Embryonic facial prominence (tissue), 1 donor: ENCODE measurements around the gene PML.
A peak's percentile ranks its signal among the peaks of the same experiment; 100 is the strongest.

Source experiments
- DNase-seq: peaks from one replicate; pipeline ENCODE4 v3.0.0-alpha.2; 2016; ENCODE audit errors: extremely low spot score

PML gene

DNA sequence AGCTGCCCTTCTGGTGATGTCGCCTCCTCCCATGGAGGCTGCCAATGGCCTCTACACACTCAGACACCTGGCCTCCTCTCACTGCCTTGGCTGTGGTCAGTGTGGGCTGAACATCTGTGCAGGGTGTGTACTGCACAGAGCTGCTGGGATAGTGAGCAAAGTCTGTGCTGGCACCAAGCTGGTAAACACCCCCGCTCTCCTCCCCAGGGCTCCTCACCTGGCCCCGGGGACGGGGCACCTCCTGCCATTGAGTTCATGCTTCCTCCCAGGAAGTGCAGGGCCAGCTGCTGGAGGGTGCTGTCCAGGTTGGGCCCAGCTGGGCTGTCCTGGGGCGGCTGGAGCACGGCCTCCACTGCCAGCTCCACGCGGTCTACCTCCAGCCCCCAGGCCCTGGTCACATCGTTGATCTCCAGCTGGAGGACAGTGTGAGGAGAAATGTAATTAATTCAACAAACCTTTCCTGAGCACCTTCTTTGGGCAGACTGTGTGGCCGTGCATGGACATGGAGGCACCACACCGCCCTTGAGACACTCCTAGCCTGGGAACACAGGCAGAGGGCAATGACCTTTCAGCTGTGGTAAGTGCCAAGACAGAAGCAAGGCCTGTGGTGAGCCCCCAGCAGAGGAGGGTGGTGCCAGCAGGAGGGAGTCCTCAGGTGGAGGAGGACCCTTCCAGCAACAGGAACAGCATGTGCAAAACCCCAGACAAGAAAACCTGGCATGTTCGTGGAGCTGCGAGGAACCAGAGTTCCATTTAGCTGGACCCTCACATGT lies 9.2 kb upstream of the PML start:
- DNase-seq, result no peak

DNA sequence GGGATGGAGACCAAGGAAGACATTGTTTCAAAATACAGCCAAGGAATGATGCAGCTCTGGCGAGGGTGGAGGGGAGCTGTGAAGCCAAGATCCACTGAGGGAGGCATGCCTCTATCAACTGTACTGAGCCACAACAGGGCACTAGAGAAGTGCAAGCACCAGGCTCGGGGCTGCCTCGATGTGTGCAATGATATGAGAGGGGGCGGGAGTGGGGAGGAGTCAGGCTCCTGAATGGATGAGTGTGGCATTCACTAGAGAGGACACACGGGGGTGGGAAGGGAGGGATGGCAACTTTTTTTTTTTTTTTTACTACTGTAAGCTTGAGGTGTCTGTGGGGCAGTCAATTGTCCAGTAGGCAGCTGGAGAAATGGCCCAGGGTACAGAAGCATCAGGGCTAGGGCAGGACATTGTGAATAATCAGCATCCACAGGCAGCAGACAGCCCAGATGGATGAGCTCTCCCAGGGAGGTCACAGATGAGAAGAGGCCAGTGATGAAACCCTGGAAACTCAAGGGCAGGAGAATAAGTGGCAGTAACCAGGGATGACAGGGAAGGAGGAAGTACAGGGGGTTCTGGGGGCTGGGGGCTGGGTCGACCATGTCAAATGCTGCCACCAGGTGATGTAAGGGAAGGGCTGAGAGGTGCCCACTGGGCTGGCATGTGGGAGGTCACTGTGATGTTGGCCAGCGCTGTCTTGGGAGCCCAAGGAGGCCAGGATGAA lies 8.3 kb upstream of the PML start:
- no peak for DNase-seq

DNA sequence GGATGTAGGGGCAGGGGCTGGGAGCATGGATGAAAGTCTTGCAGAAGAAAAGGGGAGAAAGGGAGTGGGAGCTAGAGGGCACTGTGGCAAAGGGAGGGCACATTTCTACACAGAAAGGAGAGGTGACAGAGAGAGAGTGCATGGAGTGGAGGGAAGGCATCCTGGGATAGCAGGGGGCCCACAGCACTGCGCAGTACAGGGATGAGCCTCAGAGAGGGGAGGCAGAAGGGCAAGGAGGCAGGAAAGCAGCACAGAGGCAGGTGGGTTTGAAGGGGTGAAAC lies 7.8 kb upstream of the PML start:
- no peak for DNase-seq

DNA sequence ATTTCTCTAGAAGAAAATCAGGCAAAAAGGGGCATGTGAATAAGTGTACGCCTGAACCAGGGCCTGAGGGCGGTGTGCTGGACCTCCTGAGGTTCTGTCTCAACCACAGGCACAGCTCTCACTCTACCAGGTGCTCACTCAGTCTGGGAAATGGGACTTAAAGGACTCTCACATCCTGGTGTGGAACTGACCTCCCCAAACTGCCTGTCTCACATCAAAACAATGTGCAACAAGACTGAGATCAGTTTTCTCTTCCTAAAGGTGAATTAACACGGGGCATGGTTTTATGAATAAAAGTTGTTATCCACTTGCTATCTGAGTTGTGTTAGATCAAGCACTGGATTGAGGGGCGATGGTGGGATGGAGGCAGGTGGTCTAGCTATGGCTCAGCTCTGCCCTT lies 7.3 kb upstream of the PML start:
- no peak for DNase-seq

DNA sequence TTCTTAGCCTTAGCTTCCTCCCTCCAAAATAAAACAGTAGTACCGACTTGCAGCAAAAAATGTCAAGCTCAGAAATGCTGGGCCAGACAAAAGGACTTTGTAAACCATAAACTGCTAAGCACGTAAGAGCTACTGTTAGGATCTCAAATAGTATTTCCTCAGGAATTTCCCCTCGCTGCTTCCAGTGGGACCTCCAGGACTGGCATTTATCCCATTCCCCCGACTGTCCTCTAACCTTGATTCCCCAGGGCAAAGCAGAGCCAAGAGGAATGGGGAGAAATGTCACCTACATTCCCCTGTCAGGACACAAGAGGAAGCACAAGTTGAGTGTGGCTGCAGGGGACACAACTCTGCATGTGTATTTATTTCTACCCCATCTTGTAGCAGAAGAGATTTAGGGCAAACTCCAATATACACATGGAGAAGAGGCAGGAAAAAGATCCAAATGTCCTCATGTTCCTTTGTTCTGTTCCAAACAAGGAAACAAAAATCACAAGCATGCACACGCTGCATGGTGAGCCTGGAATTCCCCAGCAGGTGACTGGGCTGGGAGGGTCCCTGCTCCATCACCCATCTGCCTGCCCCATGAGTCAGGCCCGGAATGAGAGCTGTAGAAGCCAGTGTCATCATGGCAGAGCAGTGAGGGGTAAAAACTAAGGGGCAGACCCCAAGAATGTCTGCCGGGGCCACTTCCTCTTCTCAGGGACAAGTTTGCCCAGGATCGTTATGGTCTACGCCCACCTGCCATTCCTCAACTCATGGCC lies 6.7 kb upstream of the PML start:
- no peak for DNase-seq

DNA sequence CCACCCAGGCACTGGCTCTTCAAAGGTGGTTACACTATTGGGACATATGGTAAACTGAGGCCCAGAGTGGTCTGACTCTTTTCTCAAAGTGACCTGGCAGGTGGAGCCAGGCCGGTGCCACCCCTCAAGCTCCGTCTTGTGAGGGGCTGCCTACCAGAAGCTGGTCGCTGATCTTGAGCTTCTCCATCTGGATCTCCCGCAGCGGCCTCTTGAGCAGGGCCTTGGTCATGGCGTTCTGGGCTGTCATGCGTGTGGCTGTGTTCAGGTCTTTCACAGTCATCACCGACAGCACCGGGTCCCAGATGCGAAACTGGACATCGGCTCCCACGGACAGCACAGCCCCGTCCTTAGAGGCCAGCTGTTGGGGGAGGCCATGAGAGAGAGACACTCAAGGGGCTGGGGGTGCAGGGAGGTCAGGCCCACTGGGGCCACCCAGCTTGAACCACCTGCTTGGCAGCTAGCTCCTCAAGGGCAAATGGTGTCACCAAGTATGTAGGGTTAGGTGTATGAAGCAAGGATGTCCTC lies 6.0 kb upstream of the PML start:
- no peak for DNase-seq

DNA sequence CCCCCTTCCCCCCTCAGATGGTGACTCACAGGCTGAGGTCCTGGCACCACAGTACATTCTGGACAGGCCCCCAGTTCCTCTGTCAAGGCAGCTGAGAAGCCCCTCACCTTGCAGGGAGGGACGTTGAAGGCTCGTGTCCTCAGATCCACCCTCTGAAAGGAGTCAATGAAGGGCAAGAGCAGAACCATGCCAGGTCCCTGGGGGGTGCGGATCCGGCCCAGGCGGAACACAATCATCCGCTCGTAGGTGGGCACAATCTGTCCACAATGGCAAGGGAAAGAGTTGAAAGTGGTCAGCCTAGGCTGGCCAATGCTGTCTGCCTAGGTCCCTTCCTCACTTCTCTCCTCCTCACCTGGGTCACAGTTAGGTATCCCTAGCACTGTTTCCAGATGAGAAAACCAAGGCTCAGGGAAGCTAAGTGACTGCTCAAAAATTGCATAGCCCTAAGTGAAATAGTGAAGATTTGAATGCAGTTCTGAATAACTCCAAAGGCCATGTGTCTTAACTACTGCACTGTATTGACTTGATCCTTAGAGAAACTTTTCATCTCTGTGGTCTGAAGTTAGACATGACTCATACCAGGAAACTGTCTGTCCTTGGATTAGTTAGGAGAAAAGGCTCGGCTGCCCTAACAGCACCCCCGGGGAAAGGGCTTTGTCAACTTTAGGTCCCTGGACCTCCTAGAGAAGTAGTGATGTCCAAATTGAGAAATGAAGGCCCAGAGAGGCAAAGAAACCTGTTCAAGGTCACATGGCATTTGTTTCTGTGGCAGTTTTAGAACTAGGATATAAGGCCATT lies 5.3 kb upstream of the PML start:
- no peak for DNase-seq

DNA sequence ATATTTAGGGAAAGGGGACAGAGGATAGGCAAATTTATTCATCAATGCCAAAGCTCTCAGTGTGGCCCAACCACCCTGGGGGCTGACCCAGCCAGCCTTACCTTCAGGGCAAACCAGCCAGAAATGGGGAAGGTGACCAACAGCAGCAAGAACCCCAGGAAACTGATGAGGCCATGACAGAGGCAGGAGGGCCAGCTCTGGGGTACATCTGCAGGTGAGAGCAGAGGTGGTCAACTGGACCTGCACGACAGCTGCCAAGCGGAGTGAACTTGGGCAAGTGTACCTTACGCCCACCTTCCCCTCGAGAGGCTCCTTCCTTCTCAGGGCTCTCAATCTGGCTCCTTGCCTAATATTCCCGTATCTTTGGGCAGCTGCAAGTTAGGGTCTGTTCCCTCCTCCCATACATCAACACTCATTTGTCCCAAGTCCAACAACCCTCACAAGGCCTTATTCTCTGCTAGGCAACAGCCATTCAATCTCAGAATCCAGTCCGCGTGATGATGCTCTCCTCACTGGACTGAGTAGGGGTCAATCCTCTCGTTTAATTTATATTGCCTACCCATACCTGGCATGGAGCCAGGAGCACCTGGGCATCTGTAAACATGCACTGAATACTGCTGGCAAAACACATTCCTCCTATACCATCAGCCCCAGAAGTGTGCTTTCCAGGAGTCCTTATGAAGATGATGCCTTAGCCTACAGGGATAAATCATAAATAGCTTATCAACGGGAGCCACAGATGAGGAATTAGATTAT lies 4.1 kb upstream of the PML start:
- DNase-seq, result no peak

DNA sequence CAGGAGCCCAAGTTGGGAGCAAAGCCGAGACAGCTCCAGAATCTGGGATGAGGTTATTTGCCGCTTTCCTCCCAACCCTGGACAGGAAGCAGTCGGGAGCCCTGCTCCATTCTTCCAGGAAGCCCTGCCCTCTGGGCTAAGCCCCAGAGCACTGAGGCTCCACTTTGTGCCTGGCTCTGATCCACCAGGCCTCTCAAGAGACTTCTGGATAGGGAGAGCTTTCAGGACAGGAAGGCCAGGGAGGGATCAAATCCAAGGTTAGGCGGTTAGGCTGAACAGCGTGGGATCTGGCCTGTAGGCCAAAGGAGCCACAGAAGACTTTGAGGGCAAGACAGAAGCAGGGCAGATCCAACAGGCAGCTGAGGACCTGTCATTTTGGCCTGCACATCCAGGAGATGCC lies 3.3 kb upstream of the PML start:
- no peak for DNase-seq

DNA sequence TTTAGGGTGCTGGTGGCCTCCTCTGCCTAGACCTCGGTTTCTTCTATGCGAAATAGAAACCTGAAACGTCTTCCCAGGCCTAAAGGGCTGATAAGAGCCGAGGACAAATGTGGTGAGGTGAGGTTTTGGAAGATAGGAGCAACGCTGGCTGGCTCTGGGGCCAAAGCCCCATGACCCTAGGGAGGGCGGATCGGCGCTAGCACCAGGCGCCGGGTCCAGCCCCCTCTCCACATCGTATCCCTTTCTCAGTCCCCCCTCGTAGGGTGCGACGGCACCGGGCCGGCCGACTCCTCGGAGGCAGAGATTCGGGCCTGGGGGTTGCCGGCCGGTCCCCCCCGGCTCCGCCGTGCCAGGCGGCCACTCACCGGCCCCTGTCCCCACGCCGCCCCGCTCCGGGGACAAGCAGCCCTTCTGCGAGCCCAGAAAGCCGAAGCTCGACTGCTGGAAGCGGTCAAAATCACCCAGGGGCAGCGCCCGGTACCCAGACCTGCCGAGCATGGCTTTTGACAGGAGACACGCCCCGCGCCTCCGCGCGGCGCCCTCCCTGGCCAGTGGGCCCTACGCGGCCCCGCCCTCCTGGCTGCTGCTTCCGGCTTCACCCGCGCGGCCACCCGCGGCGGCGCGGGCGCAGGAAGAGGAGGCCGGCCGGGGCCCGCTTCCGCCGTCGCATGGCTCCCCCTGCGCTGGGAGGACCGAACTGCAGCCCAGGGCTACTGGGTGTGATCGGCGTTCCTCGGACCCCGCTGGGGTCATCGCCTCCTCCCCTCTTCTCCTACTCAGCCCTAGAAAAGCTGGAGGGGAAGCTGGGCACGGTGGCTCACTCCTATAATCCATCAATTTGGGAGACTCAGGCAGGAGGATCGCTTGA lies 2.6 kb upstream of the PML start, which contains the start of gene STOML1:
Gene STOML1, minus strand, starts transcription at position 570 of the 868 bp plus-strand sequence. Its CDS starts 72 bp downstream, at position 498.
- peak; percentile 79 for DNase-seq

DNA sequence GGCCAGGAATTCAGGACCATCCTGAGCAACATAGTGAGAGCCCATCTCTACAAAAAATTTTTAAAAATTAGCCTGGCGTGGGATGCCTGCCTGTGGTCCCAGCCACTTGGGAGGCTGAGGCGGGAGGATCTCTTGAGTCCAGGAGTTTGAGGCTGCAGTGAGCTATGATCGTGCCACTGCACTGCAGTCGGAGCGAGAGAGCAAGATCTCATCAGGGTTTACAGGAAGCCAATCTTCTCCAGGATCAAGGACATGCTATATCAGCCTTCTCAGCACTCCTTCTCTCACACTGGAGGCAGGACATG lies 2.0 kb upstream of the PML start:
- no peak for DNase-seq

DNA sequence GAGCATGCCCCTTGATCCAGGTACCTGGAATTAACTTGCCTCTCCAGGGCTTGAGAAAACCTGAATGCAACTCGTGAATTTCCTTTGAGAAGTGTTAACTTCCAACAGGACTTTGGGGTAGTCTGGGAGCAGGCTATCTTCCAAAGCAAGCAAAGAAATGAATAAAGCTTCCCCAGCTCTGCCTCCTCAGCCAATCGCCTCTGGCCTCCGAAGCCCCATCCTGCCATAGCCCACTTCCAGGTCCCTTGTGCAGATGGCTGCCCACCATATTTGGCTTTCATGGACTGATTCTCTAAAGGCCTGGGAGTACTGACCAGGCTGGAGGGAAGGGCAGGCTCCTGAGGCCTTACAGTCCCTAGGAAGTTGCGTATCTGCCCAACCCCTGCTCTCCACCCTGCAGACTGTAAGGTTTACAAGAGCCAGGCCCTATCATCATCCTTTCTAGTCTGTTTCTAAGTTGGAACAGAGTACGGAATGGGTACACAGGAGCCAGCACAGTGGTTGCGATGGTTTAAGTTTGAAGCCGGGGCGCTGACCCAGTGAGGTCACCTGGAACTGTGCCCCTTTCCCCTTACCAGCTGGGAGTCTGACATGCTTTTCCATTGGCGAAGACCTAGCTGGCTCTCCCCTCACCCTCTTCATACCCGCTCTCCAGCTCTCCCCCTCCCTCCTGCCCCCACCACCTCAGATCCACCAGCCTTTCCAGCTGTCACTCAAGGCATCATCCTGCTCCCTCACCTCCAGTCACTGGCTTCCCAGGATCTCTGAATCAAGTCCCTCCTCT lies 1.1 kb upstream of the PML start:
- DNase-seq, result no peak

DNA sequence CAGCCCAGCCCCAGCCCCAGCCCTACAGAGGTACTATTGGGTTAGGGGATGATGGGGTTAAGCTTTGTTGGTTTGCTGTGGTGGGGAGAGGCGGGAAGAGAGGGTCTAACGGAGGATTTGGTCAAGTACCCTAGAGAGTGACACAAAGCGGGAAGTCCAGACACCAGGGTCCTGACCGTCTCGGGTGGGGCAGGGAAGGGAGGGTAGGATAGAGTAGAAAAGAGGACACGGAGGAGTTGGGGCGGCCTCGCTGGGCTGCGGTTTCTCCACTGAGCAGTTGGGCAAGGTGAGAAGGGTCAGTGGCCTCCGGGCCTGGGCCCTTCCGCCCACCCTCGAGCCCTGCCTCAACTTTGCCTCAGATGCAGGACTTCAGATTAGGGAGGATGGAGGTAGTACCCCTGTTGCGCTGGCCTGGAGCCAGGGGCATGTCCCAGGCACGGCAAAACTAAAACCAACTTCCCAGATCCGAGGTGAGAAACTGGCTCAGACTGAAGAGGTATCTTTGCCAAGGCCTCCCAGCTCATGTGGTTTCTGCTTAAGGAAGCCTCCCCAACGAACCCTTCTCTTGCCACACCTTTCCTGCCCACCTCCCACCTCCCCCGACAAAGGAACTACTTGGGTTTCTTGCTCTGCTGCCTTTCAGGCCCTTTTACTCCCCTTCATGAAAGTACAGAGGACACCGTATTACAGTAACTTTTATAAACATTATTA lies 551 bp downstream of the PML start:
- DNase-seq, result no peak

DNA sequence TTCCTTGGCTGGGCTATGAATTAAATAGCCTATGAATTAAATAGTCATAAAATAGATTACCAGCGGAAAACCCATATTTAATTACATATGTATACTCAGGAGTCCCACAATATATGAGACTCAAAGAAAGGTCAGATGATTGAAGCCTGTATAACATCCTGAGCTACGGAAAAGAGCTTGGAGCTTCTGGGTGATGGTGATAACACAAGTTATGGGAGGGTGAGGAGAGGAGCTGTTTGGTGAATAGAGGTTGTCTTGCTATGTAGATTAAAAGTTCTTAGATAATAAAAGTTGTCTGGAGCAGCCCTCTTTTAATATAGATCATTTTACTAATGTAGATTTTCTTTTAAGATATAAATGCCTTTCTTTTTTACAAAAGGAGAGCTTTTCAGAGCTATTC lies 1.8 kb downstream of the PML start:
- DNase-seq, result no peak

DNA sequence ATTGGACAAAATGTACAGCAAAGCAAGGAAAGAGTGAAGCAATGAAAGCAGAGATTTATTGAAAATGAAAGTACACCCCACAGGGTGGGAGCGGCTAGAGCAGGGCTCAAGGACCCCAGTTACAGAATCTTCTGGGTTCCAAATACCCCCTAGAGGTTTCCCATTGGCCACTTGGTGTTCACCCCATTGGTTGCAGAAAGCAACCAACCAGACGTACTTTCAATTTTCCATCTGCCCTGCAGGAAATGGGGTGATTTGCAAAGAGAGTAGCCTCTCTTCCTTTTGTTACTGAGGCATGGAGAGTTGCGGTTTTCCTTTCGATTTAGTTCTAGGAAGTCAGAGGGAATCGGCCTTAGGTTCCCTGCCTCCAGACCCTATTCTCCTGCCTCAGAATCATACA lies 2.4 kb downstream of the PML start:
- no peak for DNase-seq

DNA sequence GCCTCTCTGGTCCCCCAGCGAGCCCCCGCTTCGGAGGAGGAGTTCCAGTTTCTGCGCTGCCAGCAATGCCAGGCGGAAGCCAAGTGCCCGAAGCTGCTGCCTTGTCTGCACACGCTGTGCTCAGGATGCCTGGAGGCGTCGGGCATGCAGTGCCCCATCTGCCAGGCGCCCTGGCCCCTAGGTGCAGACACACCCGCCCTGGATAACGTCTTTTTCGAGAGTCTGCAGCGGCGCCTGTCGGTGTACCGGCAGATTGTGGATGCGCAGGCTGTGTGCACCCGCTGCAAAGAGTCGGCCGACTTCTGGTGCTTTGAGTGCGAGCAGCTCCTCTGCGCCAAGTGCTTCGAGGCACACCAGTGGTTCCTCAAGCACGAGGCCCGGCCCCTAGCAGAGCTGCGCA lies 3.5 kb downstream of the PML start:
- no peak for DNase-seq

DNA sequence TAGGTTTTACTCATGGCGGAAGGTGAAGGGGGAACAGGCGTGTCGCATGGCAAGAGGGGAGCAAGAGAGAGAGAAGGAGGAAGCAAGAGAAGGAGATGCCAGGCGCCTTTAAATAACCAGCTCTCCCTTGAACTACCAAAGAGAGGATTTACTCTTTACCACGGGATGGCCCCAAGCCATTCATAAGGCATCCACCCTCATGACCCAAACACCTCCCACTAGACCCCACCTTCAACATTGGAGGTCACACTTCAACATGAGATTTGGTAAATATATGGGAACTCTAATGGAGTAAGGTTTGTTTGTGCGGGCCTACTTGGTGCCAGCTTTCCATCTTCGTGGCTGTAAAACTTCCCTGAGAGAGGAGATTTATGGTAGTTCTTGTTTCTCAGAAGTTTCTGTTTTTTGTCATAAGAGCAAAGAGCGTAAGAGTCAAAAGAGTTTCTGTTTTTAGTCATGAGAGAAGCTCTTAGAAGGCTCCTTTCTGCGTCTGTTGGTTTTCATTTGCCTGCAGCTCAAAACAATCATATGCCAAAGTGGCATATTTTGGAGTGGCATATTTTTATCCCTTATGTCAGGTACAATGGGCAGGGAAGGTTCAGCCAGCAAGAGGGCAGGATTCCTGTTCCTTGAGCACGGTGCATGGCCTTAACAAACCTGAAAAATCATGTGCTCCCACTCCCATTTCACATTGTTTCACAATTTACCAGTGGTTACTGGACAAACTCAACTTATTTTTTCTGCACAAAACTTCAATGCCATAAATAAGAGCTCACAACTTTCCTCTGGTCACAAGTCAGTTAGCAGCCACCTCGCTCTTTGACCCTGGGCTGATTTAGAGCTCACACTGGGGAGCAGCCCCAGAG lies 12.5 kb downstream of the PML start:
- DNase-seq, result no peak

DNA sequence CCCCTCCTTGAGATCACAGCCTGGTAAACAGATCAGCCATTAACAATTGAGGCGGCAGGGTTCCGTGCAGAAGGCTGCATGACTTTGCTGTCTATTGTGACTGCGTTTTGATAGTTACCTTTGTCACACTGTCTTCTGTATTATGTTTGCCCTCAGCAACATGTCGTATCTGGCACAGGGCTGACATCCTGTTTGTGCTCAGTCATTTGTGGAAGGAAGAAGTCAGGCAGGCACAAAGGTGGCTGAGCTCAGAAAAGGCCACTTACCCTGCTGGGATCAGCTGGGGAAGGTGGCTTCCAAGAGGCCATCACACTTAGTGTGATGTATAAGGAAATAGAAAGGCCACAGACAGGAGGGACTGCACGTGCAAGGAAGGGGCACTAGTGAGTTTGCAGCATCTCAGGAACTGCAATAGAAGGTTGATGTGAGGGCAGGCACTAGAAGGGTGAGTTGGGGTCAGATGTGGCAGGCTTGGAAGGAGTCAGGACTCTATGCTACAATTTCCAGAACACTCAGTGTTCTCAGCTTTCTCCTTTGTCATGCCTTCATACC lies 13.4 kb downstream of the PML start:
- no peak for DNase-seq
